Ishikawa (cell line): ENCODE data around the gene SLC7A11.

Source experiments
- CEBPB ChIP-seq: IDR thresholded peaks from 2 replicates; pipeline ENCODE4 v1.6.1; 2012
- CREB1 ChIP-seq: IDR thresholded peaks from 2 replicates; pipeline ENCODE4 v1.6.1; 2012; ENCODE audit warnings: low read depth
- EP300 ChIP-seq: IDR thresholded peaks from 2 replicates; pipeline ENCODE4 v1.6.1; 2012; ENCODE audit warnings: borderline replicate concordance
- NFIC ChIP-seq: IDR thresholded peaks from 2 replicates; pipeline ENCODE4 v1.6.1; 2012
- TAF1 ChIP-seq: IDR thresholded peaks from 2 replicates; pipeline ENCODE4 v1.6.1; 2012; ENCODE audit warnings: low read depth, mild to moderate bottlenecking
- TEAD4 ChIP-seq: IDR thresholded peaks from 2 replicates; pipeline ENCODE4 v1.6.1; 2012
- YY1 ChIP-seq: IDR thresholded peaks from 2 replicates; pipeline ENCODE4 v1.6.1; 2012; ENCODE audit warnings: low read depth
- TF ChIP-seq, protein P1 (sequence below): IDR thresholded peaks from 2 replicates; pipeline ENCODE4 v1.6.1; 2012; ENCODE audit warnings: low read depth, mild to moderate bottlenecking
- TF ChIP-seq, protein P2 (sequence below): IDR thresholded peaks from 2 replicates; pipeline ENCODE4 v1.6.1; 2012

DNA sequence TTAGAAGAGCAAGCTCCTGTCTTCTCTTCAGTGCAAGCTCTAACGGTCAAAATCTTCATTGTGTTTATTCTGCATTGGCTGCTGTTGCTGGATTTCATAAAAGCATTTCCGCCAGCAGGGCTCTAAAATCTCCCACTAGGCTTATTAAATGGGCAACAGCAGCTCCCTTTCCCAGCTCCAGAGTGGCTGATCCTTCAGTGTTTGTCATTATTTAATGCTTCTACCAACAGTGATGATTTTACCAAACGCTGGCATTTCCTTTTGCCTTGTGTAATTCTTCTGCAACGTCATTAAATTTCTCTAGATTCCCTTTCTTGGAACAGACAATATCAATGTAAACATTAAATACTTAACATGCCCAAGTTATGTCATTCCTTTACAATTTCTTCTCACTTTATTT lies 20.1 kb downstream of the SLC7A11 start:
- TF ChIP-seq TEAD4 (no peak), CEBPB (no peak), TAF1 (no peak), NFIC (no peak), YY1 (no peak), EP300 (no peak), CREB1 (no peak)
- TF ChIP-seq, protein P1, sequence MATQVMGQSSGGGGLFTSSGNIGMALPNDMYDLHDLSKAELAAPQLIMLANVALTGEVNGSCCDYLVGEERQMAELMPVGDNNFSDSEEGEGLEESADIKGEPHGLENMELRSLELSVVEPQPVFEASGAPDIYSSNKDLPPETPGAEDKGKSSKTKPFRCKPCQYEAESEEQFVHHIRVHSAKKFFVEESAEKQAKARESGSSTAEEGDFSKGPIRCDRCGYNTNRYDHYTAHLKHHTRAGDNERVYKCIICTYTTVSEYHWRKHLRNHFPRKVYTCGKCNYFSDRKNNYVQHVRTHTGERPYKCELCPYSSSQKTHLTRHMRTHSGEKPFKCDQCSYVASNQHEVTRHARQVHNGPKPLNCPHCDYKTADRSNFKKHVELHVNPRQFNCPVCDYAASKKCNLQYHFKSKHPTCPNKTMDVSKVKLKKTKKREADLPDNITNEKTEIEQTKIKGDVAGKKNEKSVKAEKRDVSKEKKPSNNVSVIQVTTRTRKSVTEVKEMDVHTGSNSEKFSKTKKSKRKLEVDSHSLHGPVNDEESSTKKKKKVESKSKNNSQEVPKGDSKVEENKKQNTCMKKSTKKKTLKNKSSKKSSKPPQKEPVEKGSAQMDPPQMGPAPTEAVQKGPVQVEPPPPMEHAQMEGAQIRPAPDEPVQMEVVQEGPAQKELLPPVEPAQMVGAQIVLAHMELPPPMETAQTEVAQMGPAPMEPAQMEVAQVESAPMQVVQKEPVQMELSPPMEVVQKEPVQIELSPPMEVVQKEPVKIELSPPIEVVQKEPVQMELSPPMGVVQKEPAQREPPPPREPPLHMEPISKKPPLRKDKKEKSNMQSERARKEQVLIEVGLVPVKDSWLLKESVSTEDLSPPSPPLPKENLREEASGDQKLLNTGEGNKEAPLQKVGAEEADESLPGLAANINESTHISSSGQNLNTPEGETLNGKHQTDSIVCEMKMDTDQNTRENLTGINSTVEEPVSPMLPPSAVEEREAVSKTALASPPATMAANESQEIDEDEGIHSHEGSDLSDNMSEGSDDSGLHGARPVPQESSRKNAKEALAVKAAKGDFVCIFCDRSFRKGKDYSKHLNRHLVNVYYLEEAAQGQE: no peak
- TF ChIP-seq, protein P2, sequence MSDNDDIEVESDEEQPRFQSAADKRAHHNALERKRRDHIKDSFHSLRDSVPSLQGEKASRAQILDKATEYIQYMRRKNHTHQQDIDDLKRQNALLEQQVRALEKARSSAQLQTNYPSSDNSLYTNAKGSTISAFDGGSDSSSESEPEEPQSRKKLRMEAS: no peak
